Liver (tissue), 9 donors: ENCODE results near the gene BMP7. TPM values are rescaled to one million over a fixed set of nuclear protein-coding genes. Genes with fewer than 3 reads are reported as not detected.

Experiments
- DNase-seq: peaks from one replicate; pipeline ENCODE4 v3.0.0-alpha.2; 2017; ENCODE audit warnings: low spot score
- H3K27ac ChIP-seq, 2 donors: one replicate each; pipeline ENCODE4 v1.7.0; 2013; ENCODE audit warnings: inconsistent platforms in 2 of 2, low read length in 2 of 2, control low read depth in 1 of 2, low read depth in 1 of 2, mild to moderate bottlenecking in 1 of 2
- H3K27me3 ChIP-seq, 4 donors: one replicate each; pipeline versions ENCODE4 v1.6.1 to v1.7.0; 2013; ENCODE audit warnings: low read length in 3 of 4, inconsistent platforms in 1 of 4, mild to moderate bottlenecking in 1 of 4, moderate library complexity in 1 of 4; ENCODE audit not compliant: control insufficient read depth in 4 of 4, insufficient read depth in 4 of 4
- H3K36me3 ChIP-seq, 4 donors: one replicate each; pipeline versions ENCODE4 v1.6.1 to v1.7.0; 2013; ENCODE audit warnings: low read length in 3 of 4, mild to moderate bottlenecking in 3 of 4, low read depth in 1 of 4, moderate library complexity in 1 of 4; ENCODE audit not compliant: control insufficient read depth in 4 of 4, insufficient read depth in 3 of 4
- H3K4me1 ChIP-seq, 4 donors: one replicate each; pipeline versions ENCODE4 v1.6.1 to v1.7.0; 2013; ENCODE audit warnings: low read length in 3 of 4, mild to moderate bottlenecking in 3 of 4, moderate library complexity in 1 of 4; ENCODE audit not compliant: control insufficient read depth in 4 of 4, insufficient read depth in 4 of 4
- H3K4me3 ChIP-seq, 3 donors: one replicate each; pipeline versions ENCODE4 v1.6.1 to v1.7.0; 2013; ENCODE audit warnings: low read length in 3 of 3, control low read depth in 1 of 3, low read depth in 1 of 3, mild to moderate bottlenecking in 1 of 3
- H3K9ac ChIP-seq, 2 donors: one replicate each; pipeline ENCODE4 v1.7.0; 2013; ENCODE audit warnings: low read length in 2 of 2, mild to moderate bottlenecking in 2 of 2, moderate library complexity in 2 of 2, control low read depth in 1 of 2, low read depth in 1 of 2
- H3K9me3 ChIP-seq, 4 donors: one replicate each; pipeline versions ENCODE4 v1.6.1 to v1.7.0; 2013; ENCODE audit warnings: low read length in 3 of 4; ENCODE audit not compliant: control insufficient read depth in 4 of 4
- EGR1 ChIP-seq, 2 donors: IDR thresholded peaks; 2 replicates each; pipeline ENCODE4 v1.6.1; 2016 to 2018; ENCODE audit warnings: antibody characterized with exemption in 2 of 2, low read depth in 2 of 2
- FOXA1 ChIP-seq: IDR thresholded peaks from 2 replicates; pipeline ENCODE4 v1.6.1; 2016; ENCODE audit warnings: antibody characterized with exemption
- FOXA2 ChIP-seq: IDR thresholded peaks from 2 replicates; pipeline ENCODE4 v1.6.1; 2016; ENCODE audit warnings: antibody characterized with exemption
- GABPA ChIP-seq, 2 donors: IDR thresholded peaks in 1 of 2; conservative IDR thresholded peaks in 1 of 2; 2 replicates each; pipeline ENCODE4 v1.6.1; 2016; ENCODE audit warnings: antibody characterized with exemption in 2 of 2, mild to moderate bottlenecking in 1 of 2, moderate library complexity in 1 of 2
- HNF4A ChIP-seq, 2 donors: conservative IDR thresholded peaks; 2 replicates each; pipeline ENCODE4 v1.6.1; 2016; ENCODE audit warnings: antibody characterized with exemption in 2 of 2, mild to moderate bottlenecking in 2 of 2
- HNF4G ChIP-seq: IDR thresholded peaks from 2 replicates; pipeline ENCODE4 v1.6.1; 2016; ENCODE audit warnings: antibody characterized with exemption
- JUND ChIP-seq, 2 donors: IDR thresholded peaks; 2 replicates each; pipeline ENCODE4 v1.6.1; 2016; ENCODE audit warnings: antibody characterized with exemption in 2 of 2
- NR2F2 ChIP-seq: IDR thresholded peaks from 2 replicates; pipeline ENCODE4 v1.6.1; 2016; ENCODE audit warnings: antibody characterized with exemption
- RXRA ChIP-seq, 2 donors: IDR thresholded peaks; 2 replicates each; pipeline ENCODE4 v1.6.1; 2017 to 2018; ENCODE audit warnings: antibody characterized with exemption in 2 of 2, mild to moderate bottlenecking in 1 of 2
- SP1 ChIP-seq: IDR thresholded peaks from 2 replicates; pipeline ENCODE4 v1.6.1; 2018; ENCODE audit warnings: antibody characterized with exemption, mild to moderate bottlenecking
- TAF1 ChIP-seq: conservative IDR thresholded peaks from 2 replicates; pipeline ENCODE4 v1.6.1; 2016; ENCODE audit warnings: antibody characterized with exemption, mild to moderate bottlenecking
- YY1 ChIP-seq: IDR thresholded peaks from 2 replicates; pipeline ENCODE4 v1.6.1; 2016; ENCODE audit warnings: antibody characterized with exemption, mild to moderate bottlenecking
- WGBS: extraction: QIAGEN DNeasy Blood & Tissue Kit; methylation state at CpG from one replicate; pipeline ENCODE4 v1.1.7; 2013; 5-methylcytosine and 5-hydroxymethylcytosine counted together
- polyA plus RNA-seq, 2 donors: library from polyadenylated mRNA; stranded (reverse) in 1 of 2; unstranded in 1 of 2; fragments of 200-250 nt in 1 of 2; fragments of >200 nt in 1 of 2; fragmentation: Nextera tagmentation in 1 of 2; extraction: Ambion mirVana in 1 of 2; gene quantifications; one replicate each; pipeline versions ENCODE4 v1.2.1 to v1.2.3, GENCODE V29; 2013 to 2015
- total RNA-seq, 2 donors: library from RNA; depleted of rRNA; stranded (reverse); fragments of >200 nt; gene quantifications; one replicate each; pipeline ENCODE4 v1.2.3, GENCODE V29; 2014
- TF ChIP-seq, protein P1 (sequence below): IDR thresholded peaks from 2 replicates; pipeline ENCODE4 v1.6.1; 2016; ENCODE audit warnings: antibody characterized with exemption, mild to moderate bottlenecking
- TF ChIP-seq, protein P2 (sequence below): IDR thresholded peaks from 2 replicates; pipeline ENCODE4 v1.6.1; 2016; ENCODE audit warnings: antibody characterized with exemption
- TF ChIP-seq, protein P3 (sequence below): IDR thresholded peaks from 2 replicates; pipeline ENCODE4 v1.6.1; 2016; ENCODE audit warnings: antibody characterized with exemption
- TF ChIP-seq, protein P4 (sequence below): fragments of 150-350 bp; IDR thresholded peaks from 2 replicates; pipeline ENCODE4 v1.5.1; 2017; ENCODE audit warnings: improper control_type of control experiment, low read depth, low read length; ENCODE audit not compliant: missing input control
- TF ChIP-seq, protein P5 (sequence below): IDR thresholded peaks from 2 replicates; pipeline ENCODE4 v1.6.1; 2016; ENCODE audit warnings: antibody characterized with exemption
- donor health status: healthy.
- donor health status: healthy.
- donor health status: healthy.
- donor health status: healthy.
- donor health status: healthy.

BMP7 gene
- total and polyA plus RNA-seq, 4 donors, result not detected

DNA sequence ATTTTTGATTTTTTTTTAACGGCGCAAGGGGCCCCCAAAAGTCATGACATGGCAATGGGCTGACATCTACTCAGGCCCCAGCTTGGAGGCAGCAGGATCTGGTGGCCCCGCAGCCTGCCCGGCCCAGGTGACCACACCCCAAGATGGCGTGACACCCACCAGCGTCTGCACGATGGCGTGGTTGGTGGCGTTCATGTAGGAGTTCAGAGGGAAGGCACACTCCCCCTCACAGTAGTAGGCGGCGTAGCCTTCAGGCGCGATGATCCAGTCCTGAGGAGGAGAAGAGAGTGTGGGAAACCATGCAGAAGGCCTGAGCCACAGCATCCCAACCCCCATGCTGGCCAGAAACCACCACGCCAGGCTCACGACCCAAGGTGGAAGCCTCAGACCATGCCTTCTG lies 93.4 kb downstream of the BMP7 start (continued):
- TF ChIP-seq, protein P1, sequence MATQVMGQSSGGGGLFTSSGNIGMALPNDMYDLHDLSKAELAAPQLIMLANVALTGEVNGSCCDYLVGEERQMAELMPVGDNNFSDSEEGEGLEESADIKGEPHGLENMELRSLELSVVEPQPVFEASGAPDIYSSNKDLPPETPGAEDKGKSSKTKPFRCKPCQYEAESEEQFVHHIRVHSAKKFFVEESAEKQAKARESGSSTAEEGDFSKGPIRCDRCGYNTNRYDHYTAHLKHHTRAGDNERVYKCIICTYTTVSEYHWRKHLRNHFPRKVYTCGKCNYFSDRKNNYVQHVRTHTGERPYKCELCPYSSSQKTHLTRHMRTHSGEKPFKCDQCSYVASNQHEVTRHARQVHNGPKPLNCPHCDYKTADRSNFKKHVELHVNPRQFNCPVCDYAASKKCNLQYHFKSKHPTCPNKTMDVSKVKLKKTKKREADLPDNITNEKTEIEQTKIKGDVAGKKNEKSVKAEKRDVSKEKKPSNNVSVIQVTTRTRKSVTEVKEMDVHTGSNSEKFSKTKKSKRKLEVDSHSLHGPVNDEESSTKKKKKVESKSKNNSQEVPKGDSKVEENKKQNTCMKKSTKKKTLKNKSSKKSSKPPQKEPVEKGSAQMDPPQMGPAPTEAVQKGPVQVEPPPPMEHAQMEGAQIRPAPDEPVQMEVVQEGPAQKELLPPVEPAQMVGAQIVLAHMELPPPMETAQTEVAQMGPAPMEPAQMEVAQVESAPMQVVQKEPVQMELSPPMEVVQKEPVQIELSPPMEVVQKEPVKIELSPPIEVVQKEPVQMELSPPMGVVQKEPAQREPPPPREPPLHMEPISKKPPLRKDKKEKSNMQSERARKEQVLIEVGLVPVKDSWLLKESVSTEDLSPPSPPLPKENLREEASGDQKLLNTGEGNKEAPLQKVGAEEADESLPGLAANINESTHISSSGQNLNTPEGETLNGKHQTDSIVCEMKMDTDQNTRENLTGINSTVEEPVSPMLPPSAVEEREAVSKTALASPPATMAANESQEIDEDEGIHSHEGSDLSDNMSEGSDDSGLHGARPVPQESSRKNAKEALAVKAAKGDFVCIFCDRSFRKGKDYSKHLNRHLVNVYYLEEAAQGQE, result no peak
- TF ChIP-seq, protein P2, sequence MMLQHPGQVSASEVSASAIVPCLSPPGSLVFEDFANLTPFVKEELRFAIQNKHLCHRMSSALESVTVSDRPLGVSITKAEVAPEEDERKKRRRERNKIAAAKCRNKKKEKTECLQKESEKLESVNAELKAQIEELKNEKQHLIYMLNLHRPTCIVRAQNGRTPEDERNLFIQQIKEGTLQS, result no peak
- TF ChIP-seq NR2F2 (no peak), SP1 (no peak), HNF4G (no peak)

DNA sequence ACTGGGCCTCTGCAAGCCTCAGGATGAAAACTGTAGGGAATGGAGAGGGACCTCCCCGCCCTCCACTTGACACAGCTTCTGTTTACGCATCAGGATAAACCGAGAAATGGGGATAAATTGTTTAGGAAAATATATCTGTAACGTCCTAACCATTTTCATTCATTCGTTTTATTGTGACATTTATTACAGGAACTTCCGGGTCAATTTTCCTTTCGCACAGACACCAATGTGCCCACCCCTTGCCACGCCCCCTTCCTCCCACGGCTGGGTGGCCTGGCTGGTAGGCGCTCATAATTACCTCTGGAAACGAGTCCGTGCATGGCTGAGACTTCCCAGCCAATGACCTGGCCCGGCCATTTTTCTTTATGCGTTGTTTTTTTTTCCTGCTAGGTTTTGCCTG lies 96.1 kb downstream of the BMP7 start:
- Histone ChIP-seq H3K4me1 (no peaks in the 10 kb centered on the region), H3K27ac (no peak overlapping the region), H3K9ac (no peak overlapping the region), H3K9me3 (no peaks in the 10 kb centered on the region), H3K36me3 (no peaks in the 10 kb centered on the region), H3K27me3 (no peaks in the 10 kb centered on the region), H3K4me3 (no peak overlapping the region)
- 80% methylated on average over 14 of the region's 14 CpGs for WGBS
- DNase-seq, result no peak
- TF ChIP-seq YY1 (no peak), JUND (IDR thresholded peaks at IDR 0.05) (no peak), TAF1 (no peak), FOXA2 (no peak), NR2F2 (no peak), FOXA1 (no peak), EGR1 (IDR thresholded peaks at IDR 0.05; ENCODE audit: low read depth in 2 of 2) (no peak), HNF4A (conservative IDR thresholded peaks at IDR 0.05) (no peak), GABPA (IDR thresholded peaks at IDR 0.05 in 1 of 2, conservative IDR thresholded peaks at IDR 0.05 in 1 of 2) (no peak), RXRA (IDR thresholded peaks at IDR 0.05) (no peak), SP1 (no peak)
- TF ChIP-seq, protein P3, sequence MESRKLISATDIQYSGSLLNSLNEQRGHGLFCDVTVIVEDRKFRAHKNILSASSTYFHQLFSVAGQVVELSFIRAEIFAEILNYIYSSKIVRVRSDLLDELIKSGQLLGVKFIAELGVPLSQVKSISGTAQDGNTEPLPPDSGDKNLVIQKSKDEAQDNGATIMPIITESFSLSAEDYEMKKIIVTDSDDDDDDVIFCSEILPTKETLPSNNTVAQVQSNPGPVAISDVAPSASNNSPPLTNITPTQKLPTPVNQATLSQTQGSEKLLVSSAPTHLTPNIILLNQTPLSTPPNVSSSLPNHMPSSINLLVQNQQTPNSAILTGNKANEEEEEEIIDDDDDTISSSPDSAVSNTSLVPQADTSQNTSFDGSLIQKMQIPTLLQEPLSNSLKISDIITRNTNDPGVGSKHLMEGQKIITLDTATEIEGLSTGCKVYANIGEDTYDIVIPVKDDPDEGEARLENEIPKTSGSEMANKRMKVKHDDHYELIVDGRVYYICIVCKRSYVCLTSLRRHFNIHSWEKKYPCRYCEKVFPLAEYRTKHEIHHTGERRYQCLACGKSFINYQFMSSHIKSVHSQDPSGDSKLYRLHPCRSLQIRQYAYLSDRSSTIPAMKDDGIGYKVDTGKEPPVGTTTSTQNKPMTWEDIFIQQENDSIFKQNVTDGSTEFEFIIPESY, result no peak
- TF ChIP-seq, protein P1, result no peak
- TF ChIP-seq, protein P2, result no peak
- TF ChIP-seq, protein P4, sequence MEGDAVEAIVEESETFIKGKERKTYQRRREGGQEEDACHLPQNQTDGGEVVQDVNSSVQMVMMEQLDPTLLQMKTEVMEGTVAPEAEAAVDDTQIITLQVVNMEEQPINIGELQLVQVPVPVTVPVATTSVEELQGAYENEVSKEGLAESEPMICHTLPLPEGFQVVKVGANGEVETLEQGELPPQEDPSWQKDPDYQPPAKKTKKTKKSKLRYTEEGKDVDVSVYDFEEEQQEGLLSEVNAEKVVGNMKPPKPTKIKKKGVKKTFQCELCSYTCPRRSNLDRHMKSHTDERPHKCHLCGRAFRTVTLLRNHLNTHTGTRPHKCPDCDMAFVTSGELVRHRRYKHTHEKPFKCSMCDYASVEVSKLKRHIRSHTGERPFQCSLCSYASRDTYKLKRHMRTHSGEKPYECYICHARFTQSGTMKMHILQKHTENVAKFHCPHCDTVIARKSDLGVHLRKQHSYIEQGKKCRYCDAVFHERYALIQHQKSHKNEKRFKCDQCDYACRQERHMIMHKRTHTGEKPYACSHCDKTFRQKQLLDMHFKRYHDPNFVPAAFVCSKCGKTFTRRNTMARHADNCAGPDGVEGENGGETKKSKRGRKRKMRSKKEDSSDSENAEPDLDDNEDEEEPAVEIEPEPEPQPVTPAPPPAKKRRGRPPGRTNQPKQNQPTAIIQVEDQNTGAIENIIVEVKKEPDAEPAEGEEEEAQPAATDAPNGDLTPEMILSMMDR, result no peak
- TF ChIP-seq, protein P5, sequence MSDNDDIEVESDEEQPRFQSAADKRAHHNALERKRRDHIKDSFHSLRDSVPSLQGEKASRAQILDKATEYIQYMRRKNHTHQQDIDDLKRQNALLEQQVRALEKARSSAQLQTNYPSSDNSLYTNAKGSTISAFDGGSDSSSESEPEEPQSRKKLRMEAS, result no peak
